ENCODE data around the gene WIPI1. TPM values are rescaled to one million over a fixed set of nuclear protein-coding genes. Genes with fewer than 3 reads are reported as not detected.

WIPI1 gene
- polyA plus RNA-seq, 2 of the 4 experiments (the other 2 are of a cell fraction) = 9.5 to 19.7 TPM

DNA sequence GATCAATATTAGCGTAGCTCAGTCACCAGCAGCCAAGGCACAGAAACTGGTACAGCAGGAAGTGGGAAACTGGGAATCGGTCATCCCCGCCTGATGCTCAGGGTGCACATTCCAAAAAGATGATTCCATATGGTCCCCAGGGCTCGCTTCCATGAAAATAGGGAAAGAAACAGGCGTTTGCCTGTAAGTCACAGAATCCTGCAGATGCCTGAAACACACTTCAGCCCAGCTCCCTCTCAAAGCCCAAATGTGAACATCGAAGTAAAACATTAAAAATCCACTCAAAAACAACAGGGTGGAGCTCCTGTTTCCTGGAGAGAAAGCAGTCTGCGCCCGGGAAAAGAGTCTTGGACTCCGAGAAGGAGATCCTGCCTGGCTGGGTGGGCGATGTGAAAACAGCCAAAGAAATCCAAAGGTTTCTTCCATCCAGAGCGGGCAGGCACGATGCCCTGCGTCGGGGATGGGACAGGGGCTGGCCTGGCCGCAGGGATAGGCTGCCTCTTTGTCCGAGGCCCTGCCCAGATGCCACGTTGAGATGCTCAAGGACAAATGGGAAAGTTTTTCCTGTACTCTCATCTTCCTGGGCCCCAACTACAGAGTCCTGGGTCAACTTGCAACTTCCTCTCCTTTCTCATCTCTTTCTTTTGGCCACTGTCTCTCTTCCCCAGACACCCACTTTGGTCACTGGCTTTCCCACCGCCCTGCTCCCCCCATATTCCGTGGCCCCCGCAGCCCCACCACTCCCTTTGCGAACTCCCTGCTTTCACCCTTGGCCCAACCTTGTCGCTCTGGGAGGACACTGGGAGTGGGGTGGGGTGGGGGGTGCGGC lies 743 bp downstream of the WIPI1 start:
- ATAC-seq (peak; percentile 82 to 89), FAIRE-seq (no peak), DNase-seq (ENCODE audit: low read depth in 1 of 2, low spot score in 1 of 2) (peak; percentile 62 to 84)
- TF ChIP-seq, protein P1, sequence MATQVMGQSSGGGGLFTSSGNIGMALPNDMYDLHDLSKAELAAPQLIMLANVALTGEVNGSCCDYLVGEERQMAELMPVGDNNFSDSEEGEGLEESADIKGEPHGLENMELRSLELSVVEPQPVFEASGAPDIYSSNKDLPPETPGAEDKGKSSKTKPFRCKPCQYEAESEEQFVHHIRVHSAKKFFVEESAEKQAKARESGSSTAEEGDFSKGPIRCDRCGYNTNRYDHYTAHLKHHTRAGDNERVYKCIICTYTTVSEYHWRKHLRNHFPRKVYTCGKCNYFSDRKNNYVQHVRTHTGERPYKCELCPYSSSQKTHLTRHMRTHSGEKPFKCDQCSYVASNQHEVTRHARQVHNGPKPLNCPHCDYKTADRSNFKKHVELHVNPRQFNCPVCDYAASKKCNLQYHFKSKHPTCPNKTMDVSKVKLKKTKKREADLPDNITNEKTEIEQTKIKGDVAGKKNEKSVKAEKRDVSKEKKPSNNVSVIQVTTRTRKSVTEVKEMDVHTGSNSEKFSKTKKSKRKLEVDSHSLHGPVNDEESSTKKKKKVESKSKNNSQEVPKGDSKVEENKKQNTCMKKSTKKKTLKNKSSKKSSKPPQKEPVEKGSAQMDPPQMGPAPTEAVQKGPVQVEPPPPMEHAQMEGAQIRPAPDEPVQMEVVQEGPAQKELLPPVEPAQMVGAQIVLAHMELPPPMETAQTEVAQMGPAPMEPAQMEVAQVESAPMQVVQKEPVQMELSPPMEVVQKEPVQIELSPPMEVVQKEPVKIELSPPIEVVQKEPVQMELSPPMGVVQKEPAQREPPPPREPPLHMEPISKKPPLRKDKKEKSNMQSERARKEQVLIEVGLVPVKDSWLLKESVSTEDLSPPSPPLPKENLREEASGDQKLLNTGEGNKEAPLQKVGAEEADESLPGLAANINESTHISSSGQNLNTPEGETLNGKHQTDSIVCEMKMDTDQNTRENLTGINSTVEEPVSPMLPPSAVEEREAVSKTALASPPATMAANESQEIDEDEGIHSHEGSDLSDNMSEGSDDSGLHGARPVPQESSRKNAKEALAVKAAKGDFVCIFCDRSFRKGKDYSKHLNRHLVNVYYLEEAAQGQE (IDR thresholded peaks at IDR 0.05) = no peak
- 0 out of 5 replicates have a peak, but pooled peaks of 1 of the 2 experiments have one; percentile 18 for TF ChIP-seq JUN (IDR thresholded peaks at IDR 0.05)
- TF ChIP-seq, protein P2, sequence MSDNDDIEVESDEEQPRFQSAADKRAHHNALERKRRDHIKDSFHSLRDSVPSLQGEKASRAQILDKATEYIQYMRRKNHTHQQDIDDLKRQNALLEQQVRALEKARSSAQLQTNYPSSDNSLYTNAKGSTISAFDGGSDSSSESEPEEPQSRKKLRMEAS (IDR thresholded peaks at IDR 0.05) = peak; percentile 50
- Histone ChIP-seq H3K4me2 (peak overlapping the region; percentile 99), H3K4me1 (peaks cover 15% of the 10 kb centered on the region; the same call in 2 of the 3 replicates), H3K27ac (peak overlapping the region; percentile 66 to 73), H3K4me3 (peak overlapping the region; percentile 92), H3K9me3 (no peaks in the 10 kb centered on the region)
- WGBS (ENCODE audit: missing lambda C conversion rate) = 9% methylated on average over 18 of the region's 23 CpGs
- ChIA-PET POLR2A (interaction anchor here (0.6 to 1.5 kb wide), 4 partner anchors 247 to 421 kb away, joined by 3 to 6 read pairs (median 4); partner anchors contain the start of gene KPNA2), CTCF (interaction anchor here (0.8 to 11.7 kb wide), 11 partner anchors 7 to 1085 kb away, joined by 3 to 115 read pairs (median 7); partner anchors contain the start of gene AMZ2)

DNA sequence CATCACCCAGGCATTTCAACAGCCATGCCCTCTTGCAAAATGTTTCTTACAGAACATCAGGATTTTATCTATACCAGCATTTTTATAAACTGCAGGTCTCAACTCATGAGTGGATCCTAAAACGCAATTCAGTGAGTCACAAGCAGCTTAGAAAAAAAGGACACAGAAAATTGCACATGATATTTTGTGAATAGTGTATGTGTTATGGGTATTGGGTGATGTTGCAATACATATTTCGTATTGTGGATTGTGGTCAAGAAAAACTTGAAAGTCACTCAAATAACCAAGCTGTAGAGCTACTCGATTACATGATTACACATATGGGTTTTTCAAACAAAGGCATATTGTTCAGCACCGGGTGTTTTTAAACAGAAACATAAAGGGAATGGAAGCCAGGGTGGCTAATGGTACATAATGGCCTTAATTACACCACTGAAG lies 1.4 kb downstream of the WIPI1 start:
- no peak for TF ChIP-seq FOSB (CRISPR knock-in tag; IDR thresholded peaks at IDR 0.05)
- no peak for TF ChIP-seq KDM5A (IDR thresholded peaks at IDR 0.05)
- TF ChIP-seq CEBPB (IDR thresholded peaks at IDR 0.05) = no peak
- TF ChIP-seq POLR2AphosphoS2 (conservative IDR thresholded peaks at IDR 0.05; ENCODE audit: low read length) = no peak
- no peak for TF ChIP-seq POLR2A (IDR thresholded peaks at IDR 0.05; ENCODE audit: low read length)
- TF ChIP-seq, protein P3, sequence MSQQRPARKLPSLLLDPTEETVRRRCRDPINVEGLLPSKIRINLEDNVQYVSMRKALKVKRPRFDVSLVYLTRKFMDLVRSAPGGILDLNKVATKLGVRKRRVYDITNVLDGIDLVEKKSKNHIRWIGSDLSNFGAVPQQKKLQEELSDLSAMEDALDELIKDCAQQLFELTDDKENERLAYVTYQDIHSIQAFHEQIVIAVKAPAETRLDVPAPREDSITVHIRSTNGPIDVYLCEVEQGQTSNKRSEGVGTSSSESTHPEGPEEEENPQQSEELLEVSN (IDR thresholded peaks at IDR 0.05; ENCODE audit: borderline replicate concordance, low read depth) = no peak
- TF ChIP-seq RFX5 (IDR thresholded peaks at IDR 0.05) = no peak
- TF ChIP-seq NFE2L2 (conservative IDR thresholded peaks at IDR 0.05; ENCODE audit: low read length) = no peak
- no peak for TF ChIP-seq ESRRA (IDR thresholded peaks at IDR 0.05; ENCODE audit: borderline replicate concordance, low read length)
- TF ChIP-seq ZNF302 (CRISPR knock-in tag; IDR thresholded peaks at IDR 0.05) = no peak
- TF ChIP-seq JUN (IDR thresholded peaks at IDR 0.05) = no peak
- no peak for TF ChIP-seq HOXB5 (CRISPR knock-in tag; IDR thresholded peaks at IDR 0.05)
- TF ChIP-seq TFCP2L1 (CRISPR knock-in tag; IDR thresholded peaks at IDR 0.05) = no peak
- TF ChIP-seq JUNB (IDR thresholded peaks at IDR 0.05) = no peak
- no peak for TF ChIP-seq MAZ (IDR thresholded peaks at IDR 0.05; ENCODE audit: borderline replicate concordance, low read depth, low read length)
- TF ChIP-seq, protein P4, sequence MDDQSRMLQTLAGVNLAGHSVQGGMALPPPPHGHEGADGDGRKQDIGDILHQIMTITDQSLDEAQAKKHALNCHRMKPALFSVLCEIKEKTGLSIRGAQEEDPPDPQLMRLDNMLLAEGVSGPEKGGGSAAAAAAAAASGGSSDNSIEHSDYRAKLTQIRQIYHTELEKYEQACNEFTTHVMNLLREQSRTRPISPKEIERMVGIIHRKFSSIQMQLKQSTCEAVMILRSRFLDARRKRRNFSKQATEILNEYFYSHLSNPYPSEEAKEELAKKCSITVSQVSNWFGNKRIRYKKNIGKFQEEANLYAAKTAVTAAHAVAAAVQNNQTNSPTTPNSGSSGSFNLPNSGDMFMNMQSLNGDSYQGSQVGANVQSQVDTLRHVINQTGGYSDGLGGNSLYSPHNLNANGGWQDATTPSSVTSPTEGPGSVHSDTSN (IDR thresholded peaks at IDR 0.05) = no peak
- Histone ChIP-seq H3K27ac (no peak overlapping the region), H3K9me3 (no peaks in the 10 kb centered on the region), H3K4me3 (peak overlapping the region; percentile 92), H3K4me1 (peaks cover 12% of the 10 kb centered on the region; the same call in 2 of the 3 replicates), H3K4me2 (peak overlapping the region; percentile 99)
- DNase-seq (ENCODE audit: low read depth in 1 of 2, low spot score in 1 of 2) (no peak), ATAC-seq (no peak), FAIRE-seq (no peak)
- ChIA-PET CTCF (interaction anchor here (0.7 to 11.7 kb wide), 11 partner anchors 8 to 1084 kb away, joined by 3 to 115 read pairs (median 5); partner anchors contain the start of gene AMZ2), POLR2A (no interaction called here)
- WGBS (ENCODE audit: missing lambda C conversion rate) = 62% methylated on average over 4 of the region's 4 CpGs
